Stimulated activated naive CD8-positive, alpha-beta T cell treated with anti-CD3 and anti-CD28 coated beads, Interleukin-15, Interleukin-2, amounts not matched to agents 100 ng/mL and 50 ng/mL, for 24 hours (primary cell): ENCODE measurements around the gene CRTC3.

ENCODE experiments used
- H3K27ac Mint-ChIP-seq: one replicate; pipeline ENCODE4 v1.8.0; 2021; ENCODE audit warnings: mild to moderate bottlenecking, mixed read lengths
- H3K27me3 Mint-ChIP-seq: one replicate; pipeline ENCODE4 v1.8.0; 2021; ENCODE audit warnings: mixed read lengths
- H3K36me3 Mint-ChIP-seq: one replicate; pipeline ENCODE4 v1.8.0; 2021; ENCODE audit warnings: low read depth, mixed read lengths
- H3K4me1 Mint-ChIP-seq: one replicate; pipeline ENCODE4 v1.8.0; 2021; ENCODE audit warnings: low read depth, mixed read lengths
- H3K4me3 Mint-ChIP-seq: one replicate; pipeline ENCODE4 v1.8.0; 2021; ENCODE audit warnings: mild to moderate bottlenecking, mixed read lengths
- H3K9me3 Mint-ChIP-seq: one replicate; pipeline ENCODE4 v1.8.0; 2021; ENCODE audit warnings: mixed read lengths

Gene CRTC3

DNA sequence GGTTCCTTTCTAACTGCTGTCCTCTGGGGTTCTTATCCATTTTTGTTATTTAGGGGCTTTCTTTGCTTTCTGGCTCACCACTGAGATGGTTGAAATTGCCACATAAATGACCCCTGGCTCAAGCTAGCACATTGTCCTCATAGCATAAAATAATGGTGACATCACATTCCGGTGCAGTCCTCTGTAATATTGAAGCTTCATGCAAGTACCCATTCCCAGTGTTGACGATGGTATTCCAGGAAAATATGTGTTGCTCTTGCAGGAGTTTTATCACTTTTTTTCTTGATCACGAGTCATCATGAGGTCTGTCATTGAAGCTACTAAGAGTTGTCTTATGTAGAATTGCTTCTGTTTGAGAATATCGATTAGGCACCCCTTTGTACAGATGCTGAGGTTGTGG lies 56.1 kb downstream of the CRTC3 start:
- no peaks in the 10 kb centered on the region for H3K9me3 Mint-ChIP-seq
- peaks cover 68% of the 10 kb centered on the region for H3K4me1 Mint-ChIP-seq
- H3K27me3 Mint-ChIP-seq = no peaks in the 10 kb centered on the region
- H3K27ac Mint-ChIP-seq = no peak overlapping the region
- H3K36me3 Mint-ChIP-seq = peaks cover 21% of the 10 kb centered on the region
- no peak overlapping the region for H3K4me3 Mint-ChIP-seq

DNA sequence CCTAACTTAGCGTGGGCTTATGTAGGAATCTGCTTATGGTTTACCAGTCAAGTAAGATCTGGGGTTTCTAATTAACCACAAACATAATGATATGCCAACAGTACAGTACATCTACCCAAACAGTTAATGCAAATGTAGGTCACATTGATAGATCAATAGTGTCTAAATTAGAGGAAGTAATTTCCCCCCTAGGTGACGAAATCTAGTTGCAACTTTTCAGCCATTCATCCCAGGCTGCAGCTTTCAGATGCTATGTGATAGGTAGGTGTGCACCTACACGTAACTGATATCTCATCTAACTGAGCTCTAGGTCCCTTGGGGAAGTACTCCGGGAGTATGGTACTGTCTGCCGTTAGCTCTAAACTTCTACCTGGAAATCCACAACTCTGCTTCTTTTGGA lies 57.2 kb downstream of the CRTC3 start:
- Mint-ChIP-seq H3K27me3 (no peaks in the 10 kb centered on the region), H3K27ac (no peak overlapping the region), H3K4me1 (peaks cover 60% of the 10 kb centered on the region), H3K4me3 (no peak overlapping the region), H3K9me3 (no peaks in the 10 kb centered on the region), H3K36me3 (peaks cover 21% of the 10 kb centered on the region)

GRCh38 chr15:90588427-90588826 lies 58.7 kb downstream of the CRTC3 start:
- H3K27ac Mint-ChIP-seq = no peak overlapping the region
- H3K36me3 Mint-ChIP-seq = peaks cover 16% of the 10 kb centered on the region
- H3K4me1 Mint-ChIP-seq = peaks cover 60% of the 10 kb centered on the region
- no peaks in the 10 kb centered on the region for H3K27me3 Mint-ChIP-seq
- no peaks in the 10 kb centered on the region for H3K9me3 Mint-ChIP-seq
- no peak overlapping the region for H3K4me3 Mint-ChIP-seq

DNA sequence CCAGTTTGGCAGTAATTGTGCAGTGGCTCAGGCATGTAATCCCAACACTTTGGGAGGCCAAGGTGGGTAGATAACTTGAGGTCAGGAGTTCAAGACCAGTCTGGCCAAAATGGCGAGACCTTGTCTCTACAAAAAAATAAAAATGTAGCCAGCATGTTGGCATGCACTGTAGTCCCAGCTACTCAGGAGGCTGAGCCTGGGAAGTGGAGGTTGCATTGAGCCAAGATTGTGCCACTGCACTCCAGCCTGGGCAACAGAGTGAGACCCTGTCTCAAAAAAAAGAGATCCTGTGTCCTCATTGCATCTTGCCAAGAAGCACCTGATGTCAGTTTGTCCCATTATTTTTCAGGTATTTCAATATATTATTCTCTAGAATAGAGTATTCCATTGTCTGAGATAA lies 61.8 kb downstream of the CRTC3 start:
- Mint-ChIP-seq H3K27me3 (no peaks in the 10 kb centered on the region), H3K4me3 (no peak overlapping the region), H3K27ac (no peak overlapping the region), H3K9me3 (no peaks in the 10 kb centered on the region), H3K36me3 (peaks cover 20% of the 10 kb centered on the region), H3K4me1 (peaks cover 74% of the 10 kb centered on the region)

DNA sequence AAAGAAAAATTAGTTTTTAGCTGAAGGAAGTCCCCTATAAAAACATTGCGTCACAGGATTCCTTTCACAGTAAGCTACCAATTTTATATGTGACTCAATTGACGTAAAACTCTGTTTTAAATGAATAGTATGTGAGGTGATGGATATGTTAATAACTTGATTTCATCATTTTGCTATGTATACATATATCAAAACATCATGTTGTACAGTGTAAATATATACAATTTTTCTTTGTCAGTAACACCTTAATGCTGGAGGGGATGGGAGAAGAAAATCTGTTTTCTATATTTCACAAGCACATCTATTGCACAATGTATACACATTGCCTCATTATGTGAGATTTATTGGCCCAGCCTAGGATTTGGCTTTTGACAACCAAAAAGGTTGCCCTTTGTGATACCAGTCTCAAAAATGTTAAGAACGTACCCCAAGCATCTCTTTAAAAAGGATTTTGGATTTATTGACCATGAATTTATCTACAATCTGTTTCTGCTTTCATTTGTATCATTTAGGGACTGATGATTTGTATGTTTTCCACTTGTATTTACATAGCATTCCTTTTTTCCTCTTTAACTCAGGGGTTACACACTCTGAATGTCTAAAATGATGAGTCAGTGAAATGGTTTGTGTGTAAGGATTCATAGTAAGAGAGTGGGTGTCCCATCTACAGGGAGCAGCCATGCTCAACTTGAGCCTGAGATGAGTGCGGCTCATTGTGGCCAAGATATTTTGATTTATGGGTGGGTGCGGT lies 62.6 kb downstream of the CRTC3 start:
- H3K27me3 Mint-ChIP-seq = no peaks in the 10 kb centered on the region
- H3K36me3 Mint-ChIP-seq = peaks cover 16% of the 10 kb centered on the region
- H3K4me3 Mint-ChIP-seq = no peak overlapping the region
- no peak overlapping the region for H3K27ac Mint-ChIP-seq
- peaks cover 74% of the 10 kb centered on the region for H3K4me1 Mint-ChIP-seq
- no peaks in the 10 kb centered on the region for H3K9me3 Mint-ChIP-seq

DNA sequence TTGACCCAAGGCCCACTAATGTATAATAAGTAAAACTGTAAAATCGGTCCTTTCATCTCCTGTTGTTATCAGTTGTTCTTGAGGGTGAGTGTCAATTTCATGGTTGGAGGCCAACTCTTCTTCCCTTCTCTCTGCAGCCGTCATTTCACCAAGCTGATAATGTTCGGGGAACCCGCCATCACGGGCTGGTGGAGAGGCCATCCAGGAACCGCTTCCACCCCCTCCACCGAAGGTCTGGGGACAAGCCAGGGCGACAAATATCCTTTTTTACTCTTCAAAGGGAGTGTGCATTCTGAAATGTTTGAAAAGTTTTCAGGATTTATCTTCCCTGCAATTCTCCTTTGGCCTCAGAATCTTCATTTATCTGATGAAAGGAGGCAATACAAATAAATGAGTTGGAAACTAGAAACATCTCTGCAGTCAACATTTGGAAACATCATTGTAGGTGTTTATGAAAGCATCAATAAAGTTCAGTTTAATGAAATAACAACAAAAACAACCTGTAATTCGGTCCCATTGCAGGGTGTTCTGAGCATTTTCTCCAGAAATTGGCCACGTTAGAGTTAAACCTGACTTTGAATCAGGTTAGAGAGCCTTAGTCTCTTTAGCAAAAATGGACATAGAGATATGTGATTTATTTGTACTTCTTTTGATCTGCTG lies 63.9 kb downstream of the CRTC3 start:
- H3K27ac Mint-ChIP-seq = peak overlapping the region; percentile 97
- H3K9me3 Mint-ChIP-seq = no peaks in the 10 kb centered on the region
- H3K36me3 Mint-ChIP-seq = peaks cover 16% of the 10 kb centered on the region
- H3K4me3 Mint-ChIP-seq = peak overlapping the region; percentile 82
- H3K27me3 Mint-ChIP-seq = no peaks in the 10 kb centered on the region
- peaks cover 78% of the 10 kb centered on the region for H3K4me1 Mint-ChIP-seq

DNA sequence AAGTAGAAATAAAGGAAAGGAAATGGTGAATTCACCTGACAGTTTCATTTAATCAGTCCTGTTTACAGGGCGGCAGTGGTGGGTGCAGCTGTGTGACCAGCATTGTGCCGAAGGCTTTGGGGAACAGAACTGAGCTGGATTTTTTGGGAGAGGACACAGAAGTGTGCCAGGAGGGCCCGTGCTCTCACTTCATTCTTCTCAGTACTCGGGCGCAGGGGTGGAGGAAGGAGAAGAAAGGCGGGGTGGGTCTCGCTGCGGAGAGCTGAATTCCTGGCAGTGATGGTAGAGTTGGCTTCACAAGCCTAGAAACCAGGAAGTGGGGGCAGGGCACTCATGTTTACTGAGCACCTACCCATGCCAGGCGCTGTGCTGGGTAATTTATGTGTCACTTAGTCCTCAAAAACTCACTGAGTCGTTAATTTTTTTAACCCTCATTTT lies 64.6 kb downstream of the CRTC3 start:
- Mint-ChIP-seq H3K27me3 (no peaks in the 10 kb centered on the region), H3K4me1 (peaks cover 83% of the 10 kb centered on the region), H3K27ac (peak overlapping the region; percentile 97), H3K4me3 (peak overlapping the region; percentile 82), H3K9me3 (no peaks in the 10 kb centered on the region), H3K36me3 (peaks cover 17% of the 10 kb centered on the region)

DNA sequence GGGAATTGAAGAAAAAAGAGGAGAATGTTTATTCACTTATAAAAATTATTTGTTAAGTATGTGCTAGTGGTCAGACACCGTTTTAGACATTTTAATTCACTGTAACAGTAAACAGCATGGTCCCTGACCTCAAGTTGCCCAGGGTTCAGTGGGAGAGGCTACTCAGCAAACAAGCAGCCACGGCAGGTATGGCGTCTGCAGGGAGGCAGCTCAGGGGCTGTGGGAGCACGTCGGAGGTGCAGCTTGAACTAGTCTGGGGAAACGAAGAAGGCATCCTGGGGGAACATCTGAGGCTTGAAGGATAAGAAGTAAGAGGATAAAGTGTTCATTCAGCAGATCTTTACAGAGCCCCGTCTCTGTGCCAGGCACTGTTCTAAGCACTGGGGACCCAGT lies 66.0 kb downstream of the CRTC3 start:
- Mint-ChIP-seq H3K4me3 (no peak overlapping the region), H3K27ac (peak overlapping the region; percentile 74), H3K9me3 (no peaks in the 10 kb centered on the region), H3K4me1 (peaks cover 89% of the 10 kb centered on the region), H3K36me3 (peaks cover 20% of the 10 kb centered on the region), H3K27me3 (no peaks in the 10 kb centered on the region)

- Mint-ChIP-seq H3K27me3 (no peaks in the 10 kb centered on the region), H3K4me1 (peaks cover 87% of the 10 kb centered on the region), H3K9me3 (no peaks in the 10 kb centered on the region), H3K36me3 (peaks cover 24% of the 10 kb centered on the region), H3K4me3 (no peak overlapping the region), H3K27ac (peak overlapping the region; percentile 85)
These were observed 67.2 kb downstream of the CRTC3 start for GRCh38 chr15:90596943-90597342.

- Mint-ChIP-seq H3K9me3 (no peaks in the 10 kb centered on the region), H3K4me1 (peaks cover 81% of the 10 kb centered on the region), H3K4me3 (peak overlapping the region; percentile 49), H3K36me3 (peaks cover 30% of the 10 kb centered on the region), H3K27ac (peak overlapping the region; percentile 85), H3K27me3 (no peaks in the 10 kb centered on the region)
These were observed 67.9 kb downstream of the CRTC3 start for GRCh38 chr15:90597577-90597976.

DNA sequence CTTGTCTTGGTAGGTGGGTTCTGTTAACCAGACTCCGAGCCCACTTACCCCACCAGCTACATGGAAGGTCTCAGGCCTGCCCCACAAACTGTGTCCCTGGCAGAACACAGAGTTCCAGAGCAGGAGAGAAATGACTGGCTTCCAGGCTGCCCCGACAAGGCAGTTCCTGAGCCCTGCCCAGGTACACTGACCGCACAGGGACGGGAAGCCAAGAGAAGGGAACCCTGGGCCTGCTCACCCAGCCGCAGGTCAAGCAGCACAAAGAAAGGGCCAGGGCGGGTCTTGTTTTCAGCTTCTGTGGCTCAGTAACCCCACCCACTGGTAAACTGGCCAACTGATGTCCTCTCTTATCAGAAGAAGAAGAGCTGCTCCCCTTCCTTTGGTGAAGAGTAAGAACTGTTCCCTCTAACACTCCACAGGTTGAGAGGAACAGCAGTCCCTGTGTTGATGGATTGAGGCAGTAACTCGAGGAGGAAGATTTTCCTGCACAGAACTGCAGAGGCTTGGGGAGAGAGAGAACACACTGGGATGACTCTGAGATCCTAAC lies 68.4 kb downstream of the CRTC3 start:
- peak overlapping the region; percentile 49 for H3K4me3 Mint-ChIP-seq
- H3K27me3 Mint-ChIP-seq = no peaks in the 10 kb centered on the region
- H3K4me1 Mint-ChIP-seq = peaks cover 75% of the 10 kb centered on the region
- H3K27ac Mint-ChIP-seq = peak overlapping the region; percentile 85
- H3K9me3 Mint-ChIP-seq = no peaks in the 10 kb centered on the region
- peaks cover 30% of the 10 kb centered on the region for H3K36me3 Mint-ChIP-seq

GRCh38 chr15:90598679-90599078 lies 69.0 kb downstream of the CRTC3 start:
- H3K36me3 Mint-ChIP-seq = peaks cover 32% of the 10 kb centered on the region
- H3K27ac Mint-ChIP-seq = peak overlapping the region; percentile 85
- H3K4me1 Mint-ChIP-seq = peaks cover 74% of the 10 kb centered on the region
- no peak overlapping the region for H3K4me3 Mint-ChIP-seq
- no peaks in the 10 kb centered on the region for H3K9me3 Mint-ChIP-seq
- no peaks in the 10 kb centered on the region for H3K27me3 Mint-ChIP-seq

GRCh38 chr15:90599116-90599515 lies 69.4 kb downstream of the CRTC3 start:
- Mint-ChIP-seq H3K4me1 (peaks cover 74% of the 10 kb centered on the region), H3K4me3 (no peak overlapping the region), H3K27ac (peak overlapping the region; percentile 85), H3K9me3 (no peaks in the 10 kb centered on the region), H3K36me3 (peaks cover 37% of the 10 kb centered on the region), H3K27me3 (no peaks in the 10 kb centered on the region)

DNA sequence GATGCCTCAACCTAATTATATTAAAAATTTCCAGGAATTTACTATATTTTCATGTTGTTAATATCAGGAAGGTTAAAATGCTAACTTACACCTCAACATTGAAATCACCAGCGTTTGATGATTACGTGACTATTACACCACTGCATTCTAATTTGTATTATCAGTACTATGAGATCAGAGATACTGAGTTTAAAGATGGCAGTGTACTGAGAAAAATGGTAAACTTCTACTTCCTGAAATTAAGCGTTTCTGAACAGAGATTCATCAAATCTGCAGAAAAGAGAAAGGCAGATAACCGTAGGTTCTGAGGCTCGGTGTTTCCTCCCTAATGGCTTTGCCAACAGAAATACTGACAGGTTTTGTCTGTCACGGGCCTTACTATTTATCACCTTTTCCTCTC lies 69.9 kb downstream of the CRTC3 start:
- H3K4me3 Mint-ChIP-seq = no peak overlapping the region
- peaks cover 74% of the 10 kb centered on the region for H3K4me1 Mint-ChIP-seq
- no peaks in the 10 kb centered on the region for H3K27me3 Mint-ChIP-seq
- H3K27ac Mint-ChIP-seq = peak overlapping the region; percentile 73
- H3K36me3 Mint-ChIP-seq = peaks cover 39% of the 10 kb centered on the region
- no peaks in the 10 kb centered on the region for H3K9me3 Mint-ChIP-seq

GRCh38 chr15:90600954-90601353 lies 71.2 kb downstream of the CRTC3 start:
- Mint-ChIP-seq H3K27me3 (no peaks in the 10 kb centered on the region), H3K27ac (no peak overlapping the region), H3K36me3 (peaks cover 32% of the 10 kb centered on the region), H3K4me3 (no peak overlapping the region), H3K9me3 (no peaks in the 10 kb centered on the region), H3K4me1 (peaks cover 61% of the 10 kb centered on the region)
